Activated CD8-positive, alpha-beta memory T cell treated with anti-CD3 and anti-CD28 coated beads for 48 hours (primary cell): ENCODE measurements around the gene CELF4.

Experiments
- DNase-seq, 3 experiments: peaks; one replicate each; pipeline ENCODE4 v3.0.0-alpha.2; 2020; ENCODE audit warnings: low read depth in 2 of 3, low spot score in 2 of 3

Gene CELF4

GRCh38 chr18:37266290-37266689, 299.3 kb downstream of the CELF4 start:
- DNase-seq: no peak

GRCh38 chr18:37265382-37265781, 300.2 kb downstream of the CELF4 start:
- DNase-seq: no peak

- DNase-seq: no peak
These were observed 300.6 kb downstream of the CELF4 start for GRCh38 chr18:37264956-37265355.

- no peak for DNase-seq
These were observed 303.6 kb downstream of the CELF4 start for GRCh38 chr18:37261988-37262387.

GRCh38 chr18:37261246-37261840, 304.3 kb downstream of the CELF4 start:
- DNase-seq: no peak

- DNase-seq: no peak
These were observed 305.1 kb downstream of the CELF4 start for GRCh38 chr18:37260367-37261093.

- DNase-seq: no peak
These were observed 305.9 kb downstream of the CELF4 start for GRCh38 chr18:37259711-37260110.

GRCh38 chr18:37258819-37259218, 306.8 kb downstream of the CELF4 start:
- no peak for DNase-seq

GRCh38 chr18:37258131-37258530, 307.5 kb downstream of the CELF4 start:
- no peak for DNase-seq

- DNase-seq: no peak
These were observed 310.6 kb downstream of the CELF4 start for GRCh38 chr18:37254973-37255372.

- no peak for DNase-seq
These were observed 311.3 kb downstream of the CELF4 start for GRCh38 chr18:37254236-37254754.

- DNase-seq: no peak
These were observed 312.0 kb downstream of the CELF4 start for GRCh38 chr18:37253394-37254235.

GRCh38 chr18:37252854-37253393, 312.7 kb downstream of the CELF4 start:
- DNase-seq: no peak

- no peak for DNase-seq
These were observed 313.3 kb downstream of the CELF4 start for GRCh38 chr18:37252342-37252741.

GRCh38 chr18:37251679-37252078, 313.9 kb downstream of the CELF4 start:
- no peak for DNase-seq

- no peak for DNase-seq
These were observed 315.5 kb downstream of the CELF4 start for GRCh38 chr18:37249895-37250618.

GRCh38 chr18:37249171-37249886, 316.3 kb downstream of the CELF4 start:
- no peak for DNase-seq

- DNase-seq: no peak
These were observed 317.3 kb downstream of the CELF4 start for GRCh38 chr18:37248281-37248680.

GRCh38 chr18:37247497-37248161, 318.0 kb downstream of the CELF4 start:
- no peak for DNase-seq
